ENCODE results near the gene THAP4.

The THAP4 gene

DNA sequence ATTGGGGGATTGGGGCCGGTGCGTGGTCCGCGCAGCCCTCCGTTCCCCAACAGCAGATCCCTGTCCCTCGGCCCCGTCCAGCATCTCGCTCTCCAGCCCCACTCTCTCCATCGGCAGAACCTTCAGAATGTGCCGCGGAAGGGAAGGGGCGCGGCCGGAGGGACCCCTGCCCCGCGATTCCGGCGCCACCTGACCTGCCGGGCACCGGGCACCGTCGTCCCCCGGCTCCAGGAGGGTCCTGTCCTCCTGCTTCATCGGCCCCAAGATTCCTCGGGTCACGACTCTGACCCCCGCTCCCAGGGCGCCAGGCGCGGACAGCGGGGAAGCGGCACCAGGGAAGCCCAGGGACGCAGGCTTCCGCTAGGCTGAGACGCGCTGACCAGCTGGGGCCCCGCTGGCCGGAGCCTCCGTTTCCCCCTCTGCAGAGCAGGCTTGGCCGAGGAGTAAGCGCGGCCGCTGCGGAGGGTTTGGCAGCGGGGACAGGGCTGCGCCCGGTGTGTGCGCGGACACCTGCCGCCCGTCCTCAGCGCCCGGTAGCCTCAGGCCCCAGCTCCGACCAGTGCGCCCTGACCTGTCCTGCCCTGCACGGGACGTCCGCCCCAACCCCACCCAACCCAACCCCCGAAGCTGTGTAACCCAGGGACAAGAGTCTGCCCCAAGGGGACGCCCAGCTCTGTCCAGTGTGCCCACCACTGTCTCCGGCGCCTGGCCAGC is 95.2 kb downstream of the THAP4 start:
- in situ Hi-C loops (cut with MboI; ENCODE audit: low pct_unique_long_range_greater_than_20kb, low sequenced_read_pairs), result no loop called here
- DNase-seq, result no peak

DNA sequence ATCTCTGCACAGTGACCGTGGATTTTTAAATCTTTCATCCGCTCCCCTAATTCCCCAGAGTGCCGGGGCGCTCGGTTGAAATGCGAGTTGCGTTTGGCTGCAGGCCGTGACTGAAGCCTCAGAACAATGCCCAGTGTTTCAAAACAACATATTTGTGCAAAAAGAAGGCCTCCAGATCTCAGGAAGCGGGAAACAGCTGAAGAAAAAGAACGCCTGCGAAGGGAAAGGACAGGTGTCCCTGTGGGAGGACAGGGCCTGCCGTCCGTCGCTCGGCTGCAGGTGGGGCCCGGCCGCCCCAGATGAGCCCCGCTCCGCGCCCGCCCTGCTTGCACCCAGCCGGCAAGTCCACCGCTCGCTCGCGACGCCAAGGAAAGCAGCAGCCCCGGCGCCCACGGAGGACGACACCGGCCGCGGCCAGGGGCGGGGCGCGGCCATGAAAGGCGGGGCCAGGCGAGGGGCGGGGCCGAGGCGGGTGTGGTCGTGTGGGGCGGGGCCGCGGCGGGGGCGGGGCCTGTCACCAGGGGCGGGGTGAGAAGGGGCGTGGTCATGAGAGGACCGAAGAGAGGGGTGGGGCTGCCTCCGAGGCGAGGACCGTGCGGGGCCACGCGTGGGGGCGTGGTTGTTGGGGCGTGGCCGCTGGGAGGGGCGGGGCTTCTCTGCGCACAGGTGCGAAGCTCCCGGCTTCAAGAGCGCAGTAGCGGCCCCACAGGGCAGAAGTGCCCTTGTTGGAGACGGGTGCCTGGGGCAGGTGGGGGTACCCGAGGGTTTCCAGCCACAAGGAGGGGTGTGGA is 96.0 kb downstream of the THAP4 start:
- no peak for DNase-seq
- in situ Hi-C loops (cut with MboI; ENCODE audit: low pct_unique_long_range_greater_than_20kb, low sequenced_read_pairs), result no loop called here

DNA sequence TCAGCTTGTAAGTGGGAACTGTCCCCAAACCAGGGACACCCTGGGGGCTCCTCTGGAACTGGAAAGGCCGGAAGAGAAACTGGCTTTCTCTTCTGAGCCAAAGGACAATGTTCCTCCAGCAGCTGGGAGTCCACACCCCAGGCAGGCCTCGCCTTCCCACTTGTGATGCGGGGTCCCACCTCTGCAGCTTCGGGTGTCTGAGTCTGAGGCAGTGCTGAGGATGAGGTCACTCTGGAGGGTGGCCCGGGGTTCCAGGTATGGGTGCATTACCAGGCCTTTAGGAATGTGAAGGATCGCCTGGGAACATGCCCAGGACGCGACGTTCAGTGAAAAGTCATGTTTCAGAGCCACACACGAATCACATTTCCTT is 96.6 kb downstream of the THAP4 start:
- in situ Hi-C loops (cut with MboI; ENCODE audit: low pct_unique_long_range_greater_than_20kb, low sequenced_read_pairs), result no loop called here
- no peak for DNase-seq

DNA sequence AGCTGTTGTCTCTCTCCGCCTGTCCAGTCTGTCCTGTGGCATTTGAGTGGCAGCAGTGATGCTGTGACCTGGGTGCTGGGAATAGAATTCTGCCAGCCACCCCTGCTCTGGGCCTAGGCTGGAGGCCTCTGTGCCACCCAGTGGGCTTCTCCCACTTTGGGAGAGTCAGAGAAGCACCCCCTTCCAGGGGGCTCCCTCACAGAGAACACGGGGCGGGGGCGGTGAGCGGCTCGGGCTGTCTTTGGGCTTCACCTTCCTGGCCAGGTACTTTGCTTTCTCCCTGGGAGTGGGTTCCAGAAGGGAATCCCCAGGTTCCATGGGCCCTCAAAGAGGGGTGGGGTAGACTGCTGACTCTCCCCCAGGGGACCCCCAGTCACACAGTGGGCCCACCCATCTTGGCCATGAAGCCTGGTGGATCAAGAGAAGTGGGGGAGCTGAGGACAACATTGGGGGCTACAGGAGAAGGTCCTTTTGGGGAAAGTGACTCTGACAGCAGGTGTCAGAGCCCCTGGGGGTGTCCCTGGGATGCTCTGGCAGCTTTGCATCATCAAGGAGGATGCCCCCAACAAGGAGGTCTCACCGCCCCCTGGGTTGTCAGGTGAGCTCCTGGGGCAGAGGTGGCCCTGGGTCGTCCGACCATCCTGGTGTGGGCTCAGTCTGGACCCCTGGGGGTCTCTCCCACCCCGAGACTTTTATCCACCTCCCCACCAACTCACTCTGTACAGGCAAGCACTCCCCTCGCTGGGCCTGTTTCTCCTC is 97.2 kb downstream of the THAP4 start:
- no peak for DNase-seq
- in situ Hi-C loops (cut with MboI; ENCODE audit: low pct_unique_long_range_greater_than_20kb, low sequenced_read_pairs), result no loop called here

DNA sequence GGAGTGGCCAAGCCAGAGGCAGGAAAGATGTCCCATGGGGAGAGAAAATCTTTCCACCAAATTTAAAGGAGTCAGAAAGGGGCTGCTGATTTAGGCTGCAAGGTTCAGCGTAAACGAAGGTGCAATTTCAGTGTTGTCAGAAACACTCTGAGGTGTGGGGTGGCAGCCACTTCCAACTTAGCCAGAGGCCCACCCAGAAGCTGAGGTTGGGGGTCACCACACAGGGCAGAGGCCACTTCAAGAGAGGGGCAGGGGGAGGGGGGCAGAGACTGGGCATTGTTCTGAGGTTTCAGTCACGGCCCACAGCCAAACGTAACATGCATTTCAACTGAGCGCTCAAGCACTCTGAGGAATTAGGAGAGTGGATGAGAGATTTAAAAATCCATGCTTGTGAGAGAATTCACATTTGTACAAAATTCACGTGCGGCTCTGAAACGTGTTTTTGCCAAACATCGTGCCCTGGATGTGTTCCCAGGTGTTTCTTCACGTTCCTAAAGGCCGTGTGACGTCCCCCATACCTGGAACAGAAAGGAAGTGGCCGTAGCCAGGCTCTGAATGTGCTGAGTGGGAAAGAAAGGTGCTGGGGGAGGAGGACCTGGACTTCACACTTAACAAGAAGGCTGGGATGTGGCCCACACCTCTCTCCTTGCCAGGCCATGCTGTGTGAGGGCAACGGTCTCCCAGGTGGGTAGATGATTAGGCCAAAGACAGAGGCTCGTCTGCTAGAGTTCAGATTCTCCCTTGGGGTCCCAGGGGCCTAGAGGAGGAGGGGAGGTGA is 97.9 kb downstream of the THAP4 start:
- no peak for DNase-seq
- in situ Hi-C loops (cut with MboI; ENCODE audit: low pct_unique_long_range_greater_than_20kb, low sequenced_read_pairs), result no loop called here

DNA sequence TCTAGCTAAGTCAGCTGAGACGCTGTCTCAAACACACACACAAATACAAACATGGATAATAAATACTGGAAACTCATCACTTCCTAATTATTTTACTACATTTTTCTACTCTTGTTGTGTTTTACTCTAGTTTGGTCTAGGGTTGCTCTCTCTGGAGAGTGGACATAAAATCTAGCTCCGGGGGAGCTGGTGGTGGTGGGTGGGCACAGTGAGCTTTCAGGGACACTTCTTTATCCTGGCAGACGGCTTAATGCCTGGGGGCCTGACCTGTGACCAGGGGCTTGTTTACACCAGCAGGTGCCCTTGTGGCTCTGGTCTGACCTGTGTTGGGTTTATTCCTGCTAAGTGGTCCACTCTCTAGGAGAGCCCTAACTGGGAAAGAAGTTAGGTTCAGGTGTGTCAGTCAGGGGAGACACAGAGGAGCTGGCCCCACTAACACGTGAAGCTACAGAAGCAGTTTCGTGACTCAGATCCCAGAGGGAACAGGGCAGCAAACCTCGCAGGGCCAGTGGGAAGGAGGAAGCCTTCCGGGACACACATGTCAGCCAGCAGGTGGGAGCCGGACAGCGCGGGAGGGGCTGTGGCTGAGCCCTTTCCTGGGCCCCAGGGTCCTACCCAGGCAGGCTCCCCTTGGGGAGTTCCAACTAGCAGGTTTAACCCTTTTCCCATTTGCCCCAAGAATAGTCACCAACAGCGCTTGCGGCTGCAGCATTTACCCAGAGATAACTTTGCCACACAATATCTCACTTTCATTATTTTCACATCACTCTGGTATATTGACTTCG is 100.9 kb downstream of the THAP4 start:
- in situ Hi-C loops (cut with MboI; ENCODE audit: low pct_unique_long_range_greater_than_20kb, low sequenced_read_pairs), result no loop called here
- no peak for DNase-seq

DNA sequence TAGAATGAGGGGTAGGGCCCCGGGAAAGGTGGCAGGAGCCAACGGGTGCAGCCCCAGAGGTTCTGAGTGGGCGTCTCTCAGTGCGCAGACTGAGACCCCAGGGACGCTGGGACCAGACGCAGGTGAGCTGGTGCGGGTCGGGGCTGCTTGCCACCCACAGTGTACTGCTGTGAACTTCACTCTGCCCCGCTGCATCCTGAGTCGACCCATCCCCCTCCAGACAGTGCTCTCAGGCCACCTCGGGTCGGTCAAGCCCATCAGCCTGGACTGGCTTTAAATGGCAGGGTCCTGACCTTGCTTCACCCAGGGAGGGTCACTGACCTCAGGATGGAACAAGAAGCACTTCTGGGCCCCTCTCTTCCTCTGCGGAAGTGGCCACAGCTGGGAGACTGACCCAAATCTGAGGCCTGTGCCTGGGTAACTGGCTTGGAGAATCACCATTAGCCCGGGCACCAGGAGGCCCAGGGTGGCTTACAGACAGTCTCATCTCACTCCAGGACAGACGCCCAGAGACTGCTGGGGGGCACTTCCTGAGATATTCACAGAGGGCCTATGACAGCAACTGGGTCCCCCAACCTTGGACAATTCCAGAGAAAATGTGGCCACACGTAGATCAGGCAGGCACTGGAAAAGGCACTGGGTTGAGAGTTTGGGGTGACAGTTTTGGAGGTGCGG is 102.1 kb downstream of the THAP4 start:
- DNase-seq, result no peak
- in situ Hi-C loops (cut with MboI; ENCODE audit: low pct_unique_long_range_greater_than_20kb, low sequenced_read_pairs), result no loop called here

Measured in KBM-7 (cell line).